ENCODE data around the gene FOXJ3. TPM values are rescaled to one million over a fixed set of nuclear protein-coding genes. Genes with fewer than 3 reads are reported as not detected.

FOXJ3 gene
- total and polyA plus RNA-seq, 2 of the 4 experiments (the other 2 are of a cell fraction): 16.7 to 30.5 TPM

DNA sequence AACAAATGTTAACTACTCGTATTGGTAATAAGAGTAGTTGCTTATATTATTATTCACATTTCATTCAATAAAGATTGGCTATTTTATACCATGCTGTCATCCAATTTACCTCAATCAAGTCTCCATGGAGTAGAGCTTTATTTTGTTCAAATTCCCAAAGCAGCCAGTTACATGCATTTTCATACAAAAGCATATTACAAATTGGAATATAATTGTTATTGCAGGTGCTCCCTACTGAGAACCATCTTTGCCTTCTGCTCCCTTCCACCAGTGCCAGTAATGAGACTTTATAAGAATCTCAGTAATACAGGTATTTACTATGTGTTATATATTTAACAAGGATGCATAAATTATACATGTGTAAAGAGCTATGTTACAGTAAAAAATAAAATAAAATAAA, 54.2 kb downstream of the FOXJ3 start:
- no peak overlapping the region for H2BK20ac ChIP-seq (ENCODE audit: low read depth, low read length)
- no peak overlapping the region for H3K4ac ChIP-seq (ENCODE audit: low read depth, low read length)
- H3K9me1 ChIP-seq (ENCODE audit: insufficient read depth, low read length): peaks cover 10% of the 10 kb centered on the region; the same call in 1 of the 2 replicates
- no peaks in the 10 kb centered on the region for H3K9me3 ChIP-seq (ENCODE audit: control insufficient read depth, insufficient read depth, low read length)
- ATAC-seq (ENCODE audit: low read depth) (no peak), DNase-seq (no peak)
- TF ChIP-seq, protein P1, sequence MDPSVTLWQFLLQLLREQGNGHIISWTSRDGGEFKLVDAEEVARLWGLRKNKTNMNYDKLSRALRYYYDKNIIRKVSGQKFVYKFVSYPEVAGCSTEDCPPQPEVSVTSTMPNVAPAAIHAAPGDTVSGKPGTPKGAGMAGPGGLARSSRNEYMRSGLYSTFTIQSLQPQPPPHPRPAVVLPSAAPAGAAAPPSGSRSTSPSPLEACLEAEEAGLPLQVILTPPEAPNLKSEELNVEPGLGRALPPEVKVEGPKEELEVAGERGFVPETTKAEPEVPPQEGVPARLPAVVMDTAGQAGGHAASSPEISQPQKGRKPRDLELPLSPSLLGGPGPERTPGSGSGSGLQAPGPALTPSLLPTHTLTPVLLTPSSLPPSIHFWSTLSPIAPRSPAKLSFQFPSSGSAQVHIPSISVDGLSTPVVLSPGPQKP (IDR thresholded peaks at IDR 0.05; ENCODE audit: borderline replicate concordance, low read depth, low read length): no peak
- TF ChIP-seq MAZ (IDR thresholded peaks at IDR 0.05; ENCODE audit: borderline replicate concordance, low read depth, low read length) (no peak), RAD21 (IDR thresholded peaks at IDR 0.05; ENCODE audit: low read length) (no peak), MAFK (IDR thresholded peaks at IDR 0.05; ENCODE audit: low read depth, low read length) (no peak), POLR2A (IDR thresholded peaks at IDR 0.05; ENCODE audit: low read depth, low read length) (no peak), MXI1 (IDR thresholded peaks at IDR 0.05; ENCODE audit: borderline replicate concordance, low read depth, low read length) (no peak), FOS (IDR thresholded peaks at IDR 0.05; ENCODE audit: low read depth, low read length) (no peak)
- TF ChIP-seq, protein P2, sequence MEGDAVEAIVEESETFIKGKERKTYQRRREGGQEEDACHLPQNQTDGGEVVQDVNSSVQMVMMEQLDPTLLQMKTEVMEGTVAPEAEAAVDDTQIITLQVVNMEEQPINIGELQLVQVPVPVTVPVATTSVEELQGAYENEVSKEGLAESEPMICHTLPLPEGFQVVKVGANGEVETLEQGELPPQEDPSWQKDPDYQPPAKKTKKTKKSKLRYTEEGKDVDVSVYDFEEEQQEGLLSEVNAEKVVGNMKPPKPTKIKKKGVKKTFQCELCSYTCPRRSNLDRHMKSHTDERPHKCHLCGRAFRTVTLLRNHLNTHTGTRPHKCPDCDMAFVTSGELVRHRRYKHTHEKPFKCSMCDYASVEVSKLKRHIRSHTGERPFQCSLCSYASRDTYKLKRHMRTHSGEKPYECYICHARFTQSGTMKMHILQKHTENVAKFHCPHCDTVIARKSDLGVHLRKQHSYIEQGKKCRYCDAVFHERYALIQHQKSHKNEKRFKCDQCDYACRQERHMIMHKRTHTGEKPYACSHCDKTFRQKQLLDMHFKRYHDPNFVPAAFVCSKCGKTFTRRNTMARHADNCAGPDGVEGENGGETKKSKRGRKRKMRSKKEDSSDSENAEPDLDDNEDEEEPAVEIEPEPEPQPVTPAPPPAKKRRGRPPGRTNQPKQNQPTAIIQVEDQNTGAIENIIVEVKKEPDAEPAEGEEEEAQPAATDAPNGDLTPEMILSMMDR (conservative IDR thresholded peaks at IDR 0.05; ENCODE audit: low read depth, low read length): no peak
- H3K4me1 ChIP-seq (ENCODE audit: control insufficient read depth, insufficient read depth, low read length): peaks cover 14% of the 10 kb centered on the region
- no peak overlapping the region for H3K4me3 ChIP-seq (ENCODE audit: insufficient read depth, low read depth, low read length)
- H3K27ac ChIP-seq (ENCODE audit: insufficient read depth, low read length): no peak overlapping the region
- intact Hi-C loops (cut with micrococcal nuclease) (no loop called here), in situ Hi-C loops (cut with MboI; ENCODE audit: low sequenced_read_pairs) (no loop called here), dilution Hi-C loops (cut with HindIII; ENCODE audit: low sequenced_read_pairs, unreplicated experiment) (no loop called here)
- CTCF ChIA-PET: no interaction called here
- peaks cover 25 to 65% of the 10 kb centered on the region in 2 experiments for H3K79me1 ChIP-seq (ENCODE audit: low read depth in 1 of 2, low read length in 2 of 2)
- H3K56ac ChIP-seq (ENCODE audit: extremely low read depth, insufficient read depth, low read length): no peak overlapping the region
- BruUV-seq (replicated peaks): no TSS peak
- WGBS, 2 experiments (ENCODE audit: extremely low coverage in 2 of 2, insufficient read length in 1 of 2): no CpG with 5 or more reads among the region's 1 CpG
- H3K23ac ChIP-seq (ENCODE audit: low read depth, low read length): no peak overlapping the region
- H2AK5ac ChIP-seq (ENCODE audit: low read depth, low read length): no peak overlapping the region
- no peak overlapping the region for H4K91ac ChIP-seq (ENCODE audit: insufficient read depth, low read depth, low read length)
- no peak overlapping the region for H2AK9ac ChIP-seq (replicated peaks; ENCODE audit: low read depth, low read length, poor library complexity)
- no peak overlapping the region for H2AFZ ChIP-seq (replicated peaks; ENCODE audit: low read length, poor library complexity)
- H3K14ac ChIP-seq (replicated peaks; ENCODE audit: low read depth, low read length): no peak overlapping the region
- no peaks in the 10 kb centered on the region for H3K27me3 ChIP-seq (ENCODE audit: control insufficient read depth, insufficient read depth, low read length)
- no peak overlapping the region for H4K8ac ChIP-seq (ENCODE audit: low read depth in 2 of 2, low read length in 2 of 2)
- no peak overlapping the region for H3K9ac ChIP-seq (ENCODE audit: low read depth, low read length)
- no peak overlapping the region for H3K4me2 ChIP-seq (ENCODE audit: low read depth, low read length)
- peaks cover 34% of the 10 kb centered on the region for H4K20me1 ChIP-seq (ENCODE audit: insufficient read depth, low read length)
- no peak overlapping the region for H2BK120ac ChIP-seq (ENCODE audit: low read depth, low read length)
- no peak overlapping the region for H2BK5ac ChIP-seq (ENCODE audit: low read depth, low read length, poor library complexity, severe bottlenecking)
- H3K36me3 ChIP-seq (ENCODE audit: control insufficient read depth, insufficient read depth, low read length): no peaks in the 10 kb centered on the region
- POLR2A ChIA-PET (ENCODE audit: unreplicated experiment): no interaction called here
- no peak overlapping the region for H2BK15ac ChIP-seq (ENCODE audit: low read depth, low read length)
- no peak overlapping the region for H4K5ac ChIP-seq (ENCODE audit: low read depth, low read length)
- H3K18ac ChIP-seq (ENCODE audit: low read depth, low read length): no peak overlapping the region

Data from IMR-90 (cell line).